Bone marrow (tissue), 2 donors: ENCODE results near the gene SMIM12.
A peak's percentile ranks its signal among the peaks of the same experiment; 100 is the strongest.

Source experiments
- DNase-seq, 2 donors: peaks; one replicate each; lab custom pipeline; 2025; lab: John Stamatoyannopoulos, UW

The SMIM12 gene

DNA sequence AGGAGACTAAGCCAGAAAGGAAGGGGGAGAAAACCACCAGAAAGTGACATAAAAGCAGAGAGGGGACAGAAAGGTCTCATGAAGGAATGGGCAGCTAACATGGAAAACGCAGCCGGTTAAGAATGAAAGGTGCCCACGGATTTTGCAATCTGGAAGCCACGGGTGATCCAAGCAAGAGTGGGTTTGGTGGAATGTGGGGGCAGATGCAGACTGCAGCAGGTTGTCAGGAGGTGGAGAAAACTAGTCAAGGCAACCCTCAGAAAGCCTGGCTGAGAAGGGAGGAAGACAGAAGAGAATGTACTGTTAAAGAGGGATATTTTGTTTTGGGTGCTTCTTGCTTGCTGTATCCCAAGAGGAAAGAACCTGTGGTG is 12.6 kb upstream of the SMIM12 start:
- DNase-seq, result no peak

DNA sequence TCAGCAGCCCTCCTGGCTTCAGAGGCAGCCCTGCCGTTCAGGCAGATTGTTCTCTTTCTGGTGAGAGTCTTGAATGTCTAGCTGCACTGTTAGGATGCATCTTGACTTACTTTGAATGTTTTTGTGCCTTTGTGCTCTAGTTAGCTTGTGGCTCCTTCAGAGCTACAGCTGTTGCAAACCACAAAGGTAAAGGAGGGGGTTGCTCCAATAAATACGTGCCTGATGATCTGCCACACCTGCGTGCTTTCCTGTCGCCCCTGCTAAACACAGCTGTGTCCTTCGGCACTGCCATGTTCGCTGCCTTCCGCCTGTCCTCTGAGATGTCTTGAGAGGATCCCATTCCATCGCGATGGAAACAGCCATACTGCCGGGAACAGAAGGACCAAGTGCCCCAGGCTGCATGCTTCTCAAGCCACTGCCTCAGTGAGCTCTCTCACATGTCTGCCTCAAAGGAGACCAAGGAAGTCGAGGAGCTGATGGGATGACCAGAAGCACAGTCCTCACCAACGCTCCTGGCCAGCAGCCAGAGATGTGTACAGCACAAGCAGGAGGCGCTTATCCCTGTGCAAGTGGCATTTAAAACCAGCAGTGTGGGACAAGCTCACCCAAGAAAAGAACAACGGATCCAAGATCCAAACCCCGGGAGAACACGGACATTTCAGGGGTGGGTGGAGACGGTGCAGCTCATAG is 12.0 kb upstream of the SMIM12 start:
- DNase-seq, result no peak

DNA sequence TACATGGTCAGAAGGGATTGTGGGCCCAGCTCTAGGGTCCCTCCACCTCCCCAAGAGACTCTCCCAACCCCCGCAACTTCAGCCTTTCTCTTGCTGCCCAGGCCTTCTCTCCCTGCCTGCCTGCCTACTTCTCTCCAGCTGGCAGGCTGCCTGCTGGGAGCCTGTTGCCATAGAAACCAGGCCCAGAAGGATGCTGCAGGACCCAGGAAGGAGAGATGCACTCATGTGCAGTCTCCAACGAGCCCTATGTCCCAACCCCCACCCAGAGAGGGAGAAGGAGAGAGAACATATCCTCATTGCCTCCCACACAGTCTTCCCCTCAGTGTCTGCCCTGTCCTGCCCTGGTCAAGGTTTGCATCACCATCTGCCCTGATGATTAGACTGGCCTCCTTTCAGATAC is 10.8 kb upstream of the SMIM12 start:
- no peak for DNase-seq

DNA sequence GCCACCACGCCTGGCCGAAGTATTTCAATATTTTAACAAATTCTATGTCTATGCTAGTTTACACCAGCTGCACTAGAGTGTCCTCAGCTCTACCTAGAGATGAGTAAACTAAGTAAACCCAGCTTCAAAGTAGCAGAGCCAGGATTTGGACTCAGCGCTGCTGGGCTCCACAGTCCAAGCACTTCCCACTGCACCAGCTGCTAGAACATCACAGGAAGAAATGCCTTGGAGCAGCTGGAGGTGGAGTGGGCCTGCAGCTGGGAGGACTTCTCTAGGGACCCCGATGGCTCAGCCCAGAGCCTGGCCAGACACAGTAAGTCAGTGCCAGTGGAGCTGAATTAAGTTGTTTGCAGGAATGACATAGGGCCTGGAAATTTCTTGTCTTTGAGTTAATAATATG is 10.2 kb upstream of the SMIM12 start:
- no peak for DNase-seq

- no peak for DNase-seq
Measured at GRCh38 chr1:34868230-34869049, 8.9 kb upstream of the SMIM12 start.

DNA sequence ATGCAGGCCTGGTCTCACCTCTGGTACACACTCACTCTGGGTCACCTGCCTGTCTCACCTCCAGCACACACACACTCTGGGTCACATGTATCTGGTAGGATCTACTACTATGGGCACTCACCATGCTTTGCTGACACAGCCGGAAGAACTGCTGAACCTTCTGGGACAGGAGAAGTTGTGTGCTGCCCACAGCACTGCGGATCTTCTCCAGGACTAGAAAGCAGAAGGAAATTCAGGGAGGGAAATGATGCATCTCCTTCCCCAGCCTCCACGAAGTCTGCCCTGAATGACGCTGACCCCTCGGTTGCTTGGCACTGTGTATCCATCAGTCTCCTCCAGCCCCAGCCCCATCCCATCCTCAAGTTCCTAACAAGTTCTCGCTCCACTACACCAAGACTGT is 7.9 kb upstream of the SMIM12 start:
- DNase-seq, result peak; percentile 9 to 24

GRCh38 chr1:34866762-34867109 is 7.2 kb upstream of the SMIM12 start:
- no peak for DNase-seq

- peak; percentile 64 to 69 for DNase-seq
Measured at GRCh38 chr1:34865981-34866761, 6.6 kb upstream of the SMIM12 start.

- no peak for DNase-seq
Measured at GRCh38 chr1:34865573-34865972, 6.0 kb upstream of the SMIM12 start.

DNA sequence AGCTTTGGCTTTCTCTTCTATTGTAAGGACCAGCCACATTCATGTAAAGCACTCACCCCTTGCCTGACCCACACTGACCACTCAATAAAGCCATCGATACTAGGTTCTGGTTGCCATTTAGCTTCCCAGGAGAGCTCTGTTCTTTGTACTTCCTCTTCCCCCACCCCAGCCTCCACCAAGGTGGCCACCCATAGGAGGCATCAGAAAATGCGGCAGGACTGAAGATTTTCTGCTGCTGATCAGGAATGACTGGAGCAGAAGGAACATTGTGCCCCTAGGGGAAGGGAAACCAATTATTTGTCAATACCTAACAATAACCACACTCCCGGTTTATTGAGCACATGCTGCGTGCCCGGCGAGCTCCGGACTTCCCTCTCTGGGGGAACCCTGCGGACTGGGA is 5.2 kb upstream of the SMIM12 start:
- DNase-seq, result no peak

- DNase-seq, result no peak
Measured at GRCh38 chr1:34863501-34863900, 4.0 kb upstream of the SMIM12 start.

- DNase-seq, result peak in 1 of 2 donors; percentile 44
Measured at GRCh38 chr1:34858901-34859445, 576 bp downstream of the SMIM12 start.

GRCh38 chr1:34856697-34857096 is 2.9 kb downstream of the SMIM12 start:
- no peak for DNase-seq

DNA sequence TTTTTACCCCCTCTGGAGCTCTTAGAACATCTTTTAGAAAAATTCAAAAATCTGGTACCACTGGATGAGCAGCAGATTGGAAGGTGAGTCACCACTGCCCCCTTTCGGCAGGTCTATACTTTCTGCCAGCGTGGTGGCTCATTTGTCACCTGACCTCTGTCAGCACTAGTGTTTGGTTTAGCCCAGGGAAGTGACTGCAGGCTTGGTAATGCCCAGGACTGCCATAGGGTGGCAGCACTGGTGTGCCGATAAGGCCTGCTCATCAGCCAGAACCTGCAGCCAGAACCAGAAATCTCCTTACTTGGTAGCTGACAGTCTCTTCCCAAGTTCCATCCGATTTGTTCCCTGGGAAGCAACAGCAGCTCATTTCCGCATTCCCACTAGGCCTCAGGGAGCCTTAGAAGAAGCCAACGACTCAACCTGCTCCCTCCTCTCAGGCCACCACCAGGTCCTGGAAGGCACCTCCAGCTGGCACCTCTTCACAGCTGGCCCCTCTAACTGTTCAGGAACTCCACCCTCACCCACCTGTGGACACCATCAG is 6.8 kb downstream of the SMIM12 start:
- DNase-seq, result peak; percentile 38 to 95

- DNase-seq, result no peak
Measured at GRCh38 chr1:34851431-34852105, 8.0 kb downstream of the SMIM12 start.

- no peak for DNase-seq
Measured at GRCh38 chr1:34850382-34850781, 9.2 kb downstream of the SMIM12 start.

- DNase-seq, result no peak
Measured at GRCh38 chr1:34847094-34847493, 12.5 kb downstream of the SMIM12 start.

DNA sequence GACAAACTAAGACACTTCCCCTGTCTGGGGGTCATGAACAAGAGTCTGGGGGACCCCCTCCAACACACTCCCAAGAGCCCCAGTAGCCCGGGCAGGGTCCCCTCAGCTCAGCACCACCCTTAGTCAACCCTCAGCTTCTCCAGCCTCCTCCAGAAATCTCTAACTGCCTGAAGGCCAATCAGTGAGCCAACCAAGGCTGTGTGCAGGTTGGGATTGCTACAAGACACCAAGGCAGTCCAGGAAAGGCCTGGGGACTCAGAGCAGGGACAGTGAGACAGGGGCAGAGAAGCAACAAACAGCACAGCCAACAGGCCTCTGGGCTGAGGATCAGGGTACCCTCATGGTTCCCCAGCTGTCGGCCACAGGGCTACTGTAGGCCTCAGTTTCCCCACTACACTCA is 13.3 kb downstream of the SMIM12 start:
- DNase-seq, result no peak

DNA sequence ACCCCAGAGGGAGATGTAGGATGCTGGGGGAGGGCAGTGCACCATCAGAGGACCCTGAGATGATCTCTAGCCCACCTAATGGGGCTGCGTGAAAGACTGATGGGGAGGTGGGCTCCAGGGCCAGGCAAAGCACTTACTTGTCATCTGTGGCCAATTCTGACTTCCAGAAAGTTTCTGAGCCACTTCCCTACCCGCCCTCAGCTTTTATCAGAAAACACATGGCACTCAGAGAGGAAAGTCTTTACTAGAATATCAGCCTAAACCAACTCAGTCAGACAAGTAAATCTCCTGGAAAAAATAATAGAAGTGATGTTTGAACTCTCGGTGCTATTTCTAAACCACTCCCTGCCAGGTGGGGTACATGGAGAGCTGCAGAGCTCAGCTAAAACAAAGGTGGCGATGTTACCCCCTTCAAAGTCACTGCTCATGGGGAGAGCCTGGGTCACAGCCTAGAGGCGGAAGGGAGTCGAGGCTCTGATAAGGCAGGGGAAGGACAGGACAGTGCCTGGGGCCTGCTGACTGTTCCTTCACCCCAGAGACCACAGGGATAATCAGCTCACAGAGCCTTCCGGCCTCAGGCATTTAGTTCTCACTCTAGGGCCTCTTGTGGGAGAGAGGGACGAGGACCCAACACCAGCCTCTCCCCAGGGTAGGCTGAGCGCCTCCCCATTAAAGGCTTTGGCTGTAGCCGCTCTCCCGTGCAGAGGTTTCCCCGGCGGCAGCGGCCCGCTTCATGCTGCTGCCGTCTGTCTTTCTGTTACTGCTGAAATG is 14.2 kb downstream of the SMIM12 start:
- no peak for DNase-seq

DNA sequence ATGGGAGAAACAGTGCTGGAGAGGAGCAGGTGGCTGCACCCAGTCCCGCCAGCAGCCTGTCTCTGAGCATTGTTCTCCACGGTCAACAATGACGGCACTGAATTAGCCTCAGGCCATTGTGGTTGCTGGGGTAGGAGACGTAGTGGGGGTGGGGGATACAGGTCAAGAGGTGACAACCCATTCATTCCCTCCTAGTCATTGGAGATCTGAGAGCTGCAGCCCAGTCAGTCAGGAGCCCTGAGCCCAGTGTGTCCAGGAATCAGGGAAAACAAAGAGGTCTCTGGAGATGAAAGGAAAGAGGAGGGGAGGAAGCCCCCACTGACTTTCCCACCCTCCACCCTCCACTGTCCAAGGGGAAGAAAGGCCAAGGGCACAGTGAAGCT is 15.3 kb downstream of the SMIM12 start:
- no peak for DNase-seq
